Urothelium cell line (cell line): ENCODE data around the gene SPECC1L.
"Not testable (repeated sequence)": the region's sequence is repeated elsewhere in the genome, so short reads cannot be mapped to it uniquely, and the experiment has no call there.

Experiments
- DNase-seq: peaks from one replicate; pipeline ENCODE4 v3.0.0; 2011; ENCODE audit warnings: low spot score, mixed read lengths
- FAIRE-seq: peaks from 2 replicates; lab custom pipeline; 2011; peaks lifted over from hg19 to GRCh38; lab: Jason Lieb, UNC

SPECC1L gene

DNA sequence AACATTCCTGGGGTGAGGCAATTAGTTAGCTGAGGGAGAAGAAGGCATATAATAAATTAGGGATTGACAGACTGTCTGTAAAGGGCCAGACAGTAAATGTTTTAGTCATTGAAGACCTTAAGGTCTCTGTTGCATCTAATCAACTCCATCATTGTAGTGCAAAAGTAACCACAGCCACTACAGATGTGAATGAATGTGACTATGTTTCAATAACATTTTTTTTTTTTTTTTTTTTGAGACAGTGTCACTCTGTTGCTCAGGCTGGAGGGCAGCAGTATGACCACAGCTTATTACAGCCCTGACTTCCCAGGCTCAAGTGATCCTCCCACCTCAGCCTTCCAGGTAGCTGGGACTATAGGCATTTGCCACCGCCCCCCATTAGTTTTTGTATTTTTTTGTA is 9.7 kb downstream of the SPECC1L start:
- not testable (repeated sequence) for FAIRE-seq, DNase-seq

GRCh38 chr22:24282401-24282800 is 11.8 kb downstream of the SPECC1L start:
- DNase-seq (no peak), FAIRE-seq (no peak)

- peak; percentile 29 for DNase-seq
- FAIRE-seq, result no peak
These were observed 14.1 kb downstream of the SPECC1L start for GRCh38 chr22:24284747-24285203.

DNA sequence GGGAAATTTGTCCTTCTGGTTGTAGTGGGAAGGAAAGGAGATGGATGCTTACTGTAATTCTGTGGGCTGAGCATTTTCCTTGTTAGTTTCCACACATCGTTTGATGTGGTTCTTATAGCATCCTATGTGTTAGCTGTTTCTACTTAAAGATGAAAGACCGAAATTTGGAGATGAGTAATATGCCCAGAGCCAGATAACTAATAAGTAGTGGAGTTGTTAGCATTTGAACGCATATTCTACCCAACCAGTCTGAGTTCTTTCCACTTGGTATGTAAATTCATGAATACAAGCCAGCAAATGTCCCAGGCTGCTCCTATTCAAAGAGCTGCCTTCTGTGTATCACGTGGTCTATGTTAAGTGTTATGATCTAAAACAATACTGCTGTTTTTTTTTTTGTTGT is 14.6 kb downstream of the SPECC1L start:
- FAIRE-seq, result no peak
- DNase-seq, result no peak

DNA sequence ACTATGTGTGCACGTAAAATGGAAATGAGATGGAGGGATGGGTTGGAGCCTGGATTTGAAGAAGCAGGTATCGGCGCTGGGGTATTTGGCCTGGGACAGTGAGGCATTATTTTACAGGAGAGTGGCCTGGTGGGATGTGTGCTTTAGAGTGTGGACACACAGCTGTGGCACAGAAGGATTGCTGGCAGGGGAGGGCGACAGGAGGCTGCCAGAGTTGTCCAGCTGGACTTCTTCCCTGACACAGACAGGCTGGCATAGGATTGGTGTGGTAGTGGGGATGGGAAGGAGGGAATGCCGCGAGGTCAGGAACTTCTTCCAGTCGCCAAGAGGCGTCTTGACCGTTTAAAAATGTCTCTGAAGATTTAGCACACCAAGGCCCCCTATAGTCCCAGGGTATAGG is 16.6 kb downstream of the SPECC1L start:
- not testable (repeated sequence) for DNase-seq, FAIRE-seq

- FAIRE-seq, DNase-seq: not testable (repeated sequence)
These were observed 17.2 kb downstream of the SPECC1L start for GRCh38 chr22:24287801-24288200.

- no peak for FAIRE-seq
- peak; percentile 68 for DNase-seq
These were observed 18.5 kb downstream of the SPECC1L start for GRCh38 chr22:24289114-24289513.

GRCh38 chr22:24289741-24290163 is 19.1 kb downstream of the SPECC1L start:
- DNase-seq, result no peak
- no peak for FAIRE-seq

- no peak for FAIRE-seq
These were observed 19.8 kb downstream of the SPECC1L start for GRCh38 chr22:24290459-24290858.

GRCh38 chr22:24291515-24292201 is 21.0 kb downstream of the SPECC1L start:
- no peak for DNase-seq
- no peak for FAIRE-seq

More at GRCh38 chr22:24290459-24290858, 19.8 kb downstream of the SPECC1L start:
- DNase-seq, result no peak

DNA sequence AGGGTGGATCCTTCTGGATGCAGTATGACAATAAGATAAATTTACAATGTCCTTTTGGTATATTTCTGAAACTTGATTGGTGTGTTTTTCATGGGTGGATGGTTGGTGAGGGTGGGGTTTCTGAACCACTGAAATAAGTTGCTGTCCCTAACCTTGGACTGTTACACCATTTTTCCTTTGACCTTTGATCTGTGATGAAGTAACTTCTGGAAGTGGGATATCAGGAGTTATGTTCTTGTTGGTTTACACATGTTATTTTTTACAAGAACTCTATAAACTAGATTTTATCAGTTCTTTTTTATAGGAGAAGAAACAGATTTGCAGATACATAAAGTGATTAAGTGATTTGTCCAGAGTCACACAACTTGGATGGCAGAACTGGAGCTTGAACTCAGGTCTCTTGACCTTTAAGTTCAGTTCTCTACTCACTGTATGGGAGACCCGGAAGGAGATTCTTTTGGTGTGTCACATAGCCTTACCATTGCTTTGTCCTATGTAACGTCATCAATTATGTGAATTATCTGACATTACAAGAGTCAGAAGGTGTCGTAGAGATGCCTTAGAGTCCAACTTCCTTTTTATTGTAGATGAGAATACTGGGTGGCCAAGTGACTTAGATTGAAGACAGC is 21.7 kb downstream of the SPECC1L start:
- DNase-seq, FAIRE-seq: not testable (repeated sequence)

DNA sequence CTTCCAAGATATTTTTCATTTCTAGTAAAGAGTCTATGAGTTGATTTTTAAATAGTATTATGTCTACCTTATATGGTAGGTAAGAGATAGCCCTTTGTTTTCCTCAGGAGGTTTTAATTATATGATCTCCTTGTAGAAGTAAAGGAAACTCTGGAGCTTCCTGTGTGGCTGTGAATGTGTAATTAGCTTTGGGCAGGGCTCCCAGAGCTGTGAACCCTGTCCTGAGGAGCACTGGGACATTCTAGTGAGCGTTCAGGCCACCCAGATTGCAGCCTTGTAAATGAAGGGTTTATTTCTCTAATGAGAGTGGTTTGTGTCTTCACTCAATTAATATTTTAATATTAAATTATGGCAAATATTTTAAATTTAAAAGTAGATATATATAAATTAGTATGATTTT is 24.3 kb downstream of the SPECC1L start:
- FAIRE-seq, DNase-seq: not testable (repeated sequence)

DNA sequence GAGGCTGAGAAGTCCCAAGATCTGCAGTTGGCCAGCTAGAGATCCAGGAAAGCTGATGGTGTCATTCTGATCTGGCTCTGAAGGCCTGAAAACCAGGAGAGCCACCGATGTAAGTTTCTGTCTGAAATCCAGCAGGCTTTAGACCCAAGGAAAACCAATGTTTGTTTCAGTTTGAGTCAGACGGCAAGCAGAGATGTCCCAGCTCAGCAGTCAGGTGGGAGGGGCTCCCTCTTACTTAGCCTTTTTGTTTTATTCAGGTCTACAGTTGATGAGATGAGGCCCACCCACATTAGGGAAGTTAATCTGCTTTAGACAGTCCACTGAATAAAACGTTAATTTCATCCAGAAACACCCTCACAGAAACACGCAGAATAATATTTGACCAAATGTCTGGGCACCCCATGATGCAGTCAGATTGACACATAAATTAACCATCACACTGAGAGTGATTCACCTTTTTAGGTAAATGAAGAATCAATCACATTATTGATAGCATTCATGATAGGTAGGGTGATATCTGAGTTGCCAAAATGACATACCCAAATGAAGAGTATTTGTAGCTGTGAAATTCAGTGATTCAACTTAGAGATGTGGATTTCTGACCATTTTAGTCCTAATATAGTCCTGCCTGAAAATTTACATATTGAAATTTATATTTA is 28.0 kb downstream of the SPECC1L start:
- not testable (repeated sequence) for DNase-seq, FAIRE-seq

DNA sequence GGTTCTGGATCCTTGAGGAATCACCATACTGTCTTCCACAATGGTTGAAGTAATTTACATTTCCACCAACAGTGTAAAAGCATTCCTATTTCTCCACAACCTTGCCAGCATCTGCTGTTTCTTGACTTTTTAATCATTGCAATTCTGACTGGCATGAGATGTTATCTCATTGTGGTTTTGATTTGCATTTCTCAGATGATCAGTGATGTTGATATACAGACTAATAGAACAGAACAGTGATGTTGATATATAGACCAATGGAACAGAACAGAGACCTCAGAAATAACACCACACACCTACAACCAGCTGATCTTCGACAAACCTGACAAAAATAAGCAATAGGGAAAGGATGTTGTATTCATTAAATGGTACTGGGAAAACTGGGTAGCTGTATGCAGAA is 29.9 kb downstream of the SPECC1L start:
- FAIRE-seq, DNase-seq: not testable (repeated sequence)

GRCh38 chr22:24302591-24302990 is 32.0 kb downstream of the SPECC1L start:
- FAIRE-seq, result no peak

GRCh38 chr22:24303007-24303406 is 32.4 kb downstream of the SPECC1L start:
- FAIRE-seq (no peak), DNase-seq (no peak)

More at GRCh38 chr22:24302591-24302990, 32.0 kb downstream of the SPECC1L start:
- DNase-seq, result no peak

GRCh38 chr22:24304062-24304675 is 33.5 kb downstream of the SPECC1L start:
- DNase-seq, result no peak
- FAIRE-seq, result peak; percentile 83

GRCh38 chr22:24305260-24305692 is 34.6 kb downstream of the SPECC1L start:
- FAIRE-seq, result peak; percentile 23
- DNase-seq, result no peak

GRCh38 chr22:24310969-24311368 is 40.3 kb downstream of the SPECC1L start:
- DNase-seq (no peak), FAIRE-seq (peak; percentile 77)

DNA sequence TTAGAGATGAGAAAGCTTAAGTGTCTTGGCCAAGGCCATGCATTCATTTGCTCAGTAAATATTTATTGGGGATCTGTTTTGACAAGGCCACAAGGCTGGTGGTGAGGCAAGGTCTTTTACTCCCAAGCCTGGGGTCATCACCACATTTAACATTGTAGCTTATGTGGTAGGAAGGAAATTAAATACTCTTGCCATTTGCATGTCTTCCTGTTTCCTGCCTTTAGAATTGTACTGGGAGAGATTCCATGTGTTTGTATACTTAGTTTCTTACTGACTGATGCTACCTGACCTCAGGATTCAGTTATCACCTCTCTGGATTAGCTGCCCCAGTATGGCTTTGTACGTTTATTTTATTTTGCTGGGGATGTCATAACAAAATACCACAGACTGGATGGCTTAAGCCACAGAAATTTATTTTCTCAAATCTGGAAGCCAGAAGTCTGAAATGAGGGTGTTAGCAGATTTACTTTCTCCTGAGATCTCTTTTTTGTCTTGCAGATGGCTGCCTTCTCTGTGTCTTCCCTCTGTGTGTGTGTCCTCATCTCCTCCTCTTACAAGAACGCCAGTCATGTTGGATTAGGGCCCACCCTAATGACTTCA is 44.8 kb downstream of the SPECC1L start:
- FAIRE-seq, result no peak

DNA sequence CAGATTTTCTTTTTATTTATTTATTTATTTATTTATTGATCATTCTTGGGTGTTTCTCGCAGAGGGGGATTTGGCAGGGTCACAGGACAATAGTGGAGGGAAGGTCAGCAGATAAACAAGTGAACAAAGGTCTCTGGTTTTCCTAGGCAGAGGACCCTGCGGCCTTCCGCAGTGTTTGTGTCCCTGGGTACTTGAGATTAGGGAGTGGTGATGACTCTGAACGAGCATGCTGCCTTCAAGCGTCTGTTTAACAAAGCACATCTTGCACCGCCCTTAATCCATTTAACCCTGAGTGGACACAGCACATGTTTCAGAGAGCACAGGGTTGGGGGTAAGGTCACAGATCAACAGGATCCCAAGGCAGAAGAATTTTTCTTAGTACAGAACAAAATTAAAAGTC is 45.6 kb downstream of the SPECC1L start:
- not testable (repeated sequence) for FAIRE-seq, DNase-seq

More for the DNA sequence above, 44.8 kb downstream of the SPECC1L start:
- DNase-seq, result no peak
